Globus pallidus (tissue), 1 donor: ENCODE measurements around the gene DCAF12L1.

Source experiments
- DNase-seq: peaks from one replicate; pipeline ENCODE4 v3.0.0-alpha.2; 2015; ENCODE audit warnings: low spot score

Gene DCAF12L1

GRCh38 chrX:126552313-126553022 is at the start of gene DCAF12L1:
DCAF12L1 (minus strand) TSS chrX:126552814; CDS start chrX:126552608, 206 bp downstream.
- DNase-seq, result no peak

- DNase-seq, result no peak
These were observed 28.3 kb upstream of the DCAF12L1 start for GRCh38 chrX:126580877-126581276.

GRCh38 chrX:126575911-126576310 is 23.3 kb upstream of the DCAF12L1 start:
- DNase-seq, result no peak

GRCh38 chrX:126557151-126557550 is 4.5 kb upstream of the DCAF12L1 start:
- DNase-seq, result no peak

GRCh38 chrX:126551725-126552312 is 795 bp downstream of the DCAF12L1 start:
- DNase-seq, result no peak

DNA sequence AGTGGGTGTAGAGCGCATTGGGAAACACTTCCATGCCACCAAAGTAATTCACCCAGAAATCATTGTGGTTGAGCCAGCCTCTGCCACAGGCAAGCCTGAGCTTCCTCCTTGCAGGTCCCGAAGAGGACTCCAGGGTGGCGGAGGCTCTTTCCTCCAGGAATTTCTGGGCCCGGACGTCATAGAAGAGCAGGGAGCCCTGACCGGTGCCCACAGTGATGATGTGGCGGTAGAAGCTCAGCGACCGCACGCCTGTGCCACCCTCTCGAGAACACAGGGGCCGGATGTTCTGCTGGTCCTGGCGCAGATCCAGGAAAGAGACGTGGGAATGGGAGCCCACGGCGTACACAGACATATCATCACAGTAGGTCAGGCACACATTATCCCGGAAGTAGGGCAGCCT is 1.3 kb downstream of the DCAF12L1 start:
- no peak for DNase-seq

DNA sequence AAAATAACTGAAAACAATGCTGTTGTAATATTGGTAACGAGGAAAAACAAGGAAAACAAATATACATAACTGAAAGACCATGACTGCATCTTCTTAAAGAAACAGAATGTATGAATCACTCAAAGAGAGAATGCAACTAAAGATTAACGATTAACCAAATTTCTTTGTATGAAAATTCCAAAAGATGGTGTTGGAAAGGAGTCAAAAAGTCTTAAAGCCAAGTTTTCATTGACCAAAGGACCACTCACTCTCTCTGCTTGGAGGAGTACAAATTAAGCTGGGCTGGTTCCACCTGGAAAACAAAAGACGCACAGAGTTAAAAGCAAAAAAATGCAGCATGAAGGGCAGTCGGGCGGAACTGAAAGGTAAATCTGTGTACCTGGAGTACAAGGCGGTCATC is 1.8 kb downstream of the DCAF12L1 start:
- no peak for DNase-seq

GRCh38 chrX:126509923-126510322 is 42.7 kb downstream of the DCAF12L1 start:
- no peak for DNase-seq
